GM19025 (cell line): ENCODE data around the gene SLC37A4.

ENCODE experiments used
- ATAC-seq: cut with Tn5 transposase; IDR thresholded peaks from one replicate; pipeline ENCODE4 v1.9.1; 2021; ENCODE audit warnings: mild to moderate bottlenecking, low read depth, moderate library complexity; ENCODE audit not compliant: unreplicated experiment

Gene SLC37A4

GRCh38 chr11:118980191-118980881 is 50.3 kb downstream of the SLC37A4 start:
- ATAC-seq, result no peak

- ATAC-seq, result no peak
Observed at GRCh38 chr11:118979434-118979833, 51.2 kb downstream of the SLC37A4 start.

- ATAC-seq, result no peak
Observed at GRCh38 chr11:118975771-118976709, 54.6 kb downstream of the SLC37A4 start.
